Measurements from ENCODE around the gene ADNP.

DNA sequence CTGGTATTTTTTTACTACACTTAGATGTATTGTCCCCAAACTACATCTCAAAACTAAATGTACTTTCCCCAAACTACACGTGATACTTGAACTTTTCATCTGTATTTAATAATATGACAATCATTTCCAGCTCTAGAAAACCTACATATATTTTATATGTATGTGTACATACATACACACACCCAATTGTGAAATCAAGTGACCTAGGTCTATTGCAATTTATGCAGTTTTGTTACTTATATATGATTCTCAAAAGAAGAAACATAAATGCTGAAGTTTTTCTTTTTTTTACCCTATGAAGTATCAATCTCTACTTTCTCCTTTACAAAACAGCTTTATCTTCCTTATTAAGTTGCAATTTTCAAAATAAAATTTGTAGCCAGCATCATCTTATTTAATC is 4.7 kb downstream of the ADNP start:
- TF ChIP-seq EZH2phosphoT487 (IDR thresholded peaks at IDR 0.05; ENCODE audit: borderline replicate concordance, low read depth, low read length) (no peak), CTCF (conservative IDR thresholded peaks at IDR 0.05; ENCODE audit: low read length) (no peak)
